LoVo (cell line): Measurements from ENCODE around the gene QPRT.
"Not testable (repeated sequence)": the region's sequence is repeated elsewhere in the genome, so short reads cannot be mapped to it uniquely, and the experiment has no call there.

Source experiments
- DNase-seq: peaks from one replicate; pipeline ENCODE4 v3.0.0-alpha.2; 2016; ENCODE audit warnings: low spot score

The QPRT gene

GRCh38 chr16:29694384-29695195 lies 15.6 kb downstream of the QPRT start:
- DNase-seq, result no peak

GRCh38 chr16:29695675-29696074 lies 16.7 kb downstream of the QPRT start:
- DNase-seq, result not testable (repeated sequence)

GRCh38 chr16:29696881-29697331 lies 17.9 kb downstream of the QPRT start:
- no peak for DNase-seq

GRCh38 chr16:29697391-29697790 lies 18.4 kb downstream of the QPRT start:
- DNase-seq, result no peak

GRCh38 chr16:29698042-29698441 lies 19.1 kb downstream of the QPRT start:
- DNase-seq, result no peak

- no peak for DNase-seq
Measured at GRCh38 chr16:29698484-29699323, 19.7 kb downstream of the QPRT start.

- DNase-seq, result no peak
Measured at GRCh38 chr16:29699324-29700219, 20.6 kb downstream of the QPRT start.

GRCh38 chr16:29700253-29700987 lies 21.4 kb downstream of the QPRT start:
- DNase-seq, result peak; percentile 82

GRCh38 chr16:29701214-29701555 lies 22.2 kb downstream of the QPRT start:
- no peak for DNase-seq

GRCh38 chr16:29702269-29702668 lies 23.3 kb downstream of the QPRT start:
- no peak for DNase-seq

GRCh38 chr16:29705030-29705429 lies 26.1 kb downstream of the QPRT start:
- DNase-seq, result no peak

- DNase-seq, result not testable (repeated sequence)
Measured at GRCh38 chr16:29707160-29707559, 28.2 kb downstream of the QPRT start.

GRCh38 chr16:29708917-29709600 lies 30.1 kb downstream of the QPRT start:
- no peak for DNase-seq

- DNase-seq, result not testable (repeated sequence)
Measured at GRCh38 chr16:29709657-29710056, 30.7 kb downstream of the QPRT start.

GRCh38 chr16:29710227-29711219 lies 31.5 kb downstream of the QPRT start:
- peak; percentile 69 for DNase-seq

- no peak for DNase-seq
Measured at GRCh38 chr16:29712809-29713208, 33.8 kb downstream of the QPRT start.

GRCh38 chr16:29714396-29714795 lies 35.4 kb downstream of the QPRT start:
- DNase-seq, result no peak

- DNase-seq, result no peak
Measured at GRCh38 chr16:29714972-29715371, 36.0 kb downstream of the QPRT start.

- no peak for DNase-seq
Measured at GRCh38 chr16:29717113-29717512, 38.1 kb downstream of the QPRT start.

GRCh38 chr16:29719063-29719462 lies 40.1 kb downstream of the QPRT start:
- no peak for DNase-seq
